ENCODE results near the gene EVA1A.

DNA sequence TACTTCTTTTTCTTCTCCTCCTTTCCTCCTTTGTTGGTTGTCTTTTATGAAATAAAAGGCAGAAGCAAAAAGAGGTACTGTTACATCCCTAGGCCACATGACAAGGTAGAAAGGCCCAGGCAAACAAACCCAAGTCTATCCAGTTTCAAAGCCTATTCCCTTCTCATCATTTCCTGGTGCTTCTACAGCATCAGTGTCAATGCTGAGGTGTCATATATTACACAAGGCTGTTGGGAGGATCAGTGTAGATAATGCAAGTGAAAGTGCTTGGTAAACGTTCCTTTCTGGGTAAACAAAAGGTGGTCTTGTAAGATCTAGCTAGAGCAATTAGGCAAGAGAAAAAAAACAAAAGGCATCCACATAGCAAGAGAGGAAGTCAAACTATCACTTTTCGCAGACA is 64.9 kb downstream of the EVA1A start:
- TF ChIP-seq EZH2phosphoT487 (IDR thresholded peaks at IDR 0.05; ENCODE audit: borderline replicate concordance, low read depth, low read length) = no peak
- TF ChIP-seq, protein P1, sequence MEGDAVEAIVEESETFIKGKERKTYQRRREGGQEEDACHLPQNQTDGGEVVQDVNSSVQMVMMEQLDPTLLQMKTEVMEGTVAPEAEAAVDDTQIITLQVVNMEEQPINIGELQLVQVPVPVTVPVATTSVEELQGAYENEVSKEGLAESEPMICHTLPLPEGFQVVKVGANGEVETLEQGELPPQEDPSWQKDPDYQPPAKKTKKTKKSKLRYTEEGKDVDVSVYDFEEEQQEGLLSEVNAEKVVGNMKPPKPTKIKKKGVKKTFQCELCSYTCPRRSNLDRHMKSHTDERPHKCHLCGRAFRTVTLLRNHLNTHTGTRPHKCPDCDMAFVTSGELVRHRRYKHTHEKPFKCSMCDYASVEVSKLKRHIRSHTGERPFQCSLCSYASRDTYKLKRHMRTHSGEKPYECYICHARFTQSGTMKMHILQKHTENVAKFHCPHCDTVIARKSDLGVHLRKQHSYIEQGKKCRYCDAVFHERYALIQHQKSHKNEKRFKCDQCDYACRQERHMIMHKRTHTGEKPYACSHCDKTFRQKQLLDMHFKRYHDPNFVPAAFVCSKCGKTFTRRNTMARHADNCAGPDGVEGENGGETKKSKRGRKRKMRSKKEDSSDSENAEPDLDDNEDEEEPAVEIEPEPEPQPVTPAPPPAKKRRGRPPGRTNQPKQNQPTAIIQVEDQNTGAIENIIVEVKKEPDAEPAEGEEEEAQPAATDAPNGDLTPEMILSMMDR (conservative IDR thresholded peaks at IDR 0.05; ENCODE audit: low read length) = no peak
